SK-N-MC (cell line): ENCODE results near the gene OSCP1.

Experiments
- EZH2 ChIP-seq: fragments of 200-600 bp; sonication (generic); IDR thresholded peaks from one replicate; pipeline ENCODE4 v1.6.1; 2017; ENCODE audit warnings: antibody characterized with exemption
- POLR2AphosphoS5 ChIP-seq: IDR thresholded peaks from 2 replicates; pipeline ENCODE4 v1.6.1; 2012; ENCODE audit warnings: mild to moderate bottlenecking, low read depth, low read length, borderline replicate concordance

DNA sequence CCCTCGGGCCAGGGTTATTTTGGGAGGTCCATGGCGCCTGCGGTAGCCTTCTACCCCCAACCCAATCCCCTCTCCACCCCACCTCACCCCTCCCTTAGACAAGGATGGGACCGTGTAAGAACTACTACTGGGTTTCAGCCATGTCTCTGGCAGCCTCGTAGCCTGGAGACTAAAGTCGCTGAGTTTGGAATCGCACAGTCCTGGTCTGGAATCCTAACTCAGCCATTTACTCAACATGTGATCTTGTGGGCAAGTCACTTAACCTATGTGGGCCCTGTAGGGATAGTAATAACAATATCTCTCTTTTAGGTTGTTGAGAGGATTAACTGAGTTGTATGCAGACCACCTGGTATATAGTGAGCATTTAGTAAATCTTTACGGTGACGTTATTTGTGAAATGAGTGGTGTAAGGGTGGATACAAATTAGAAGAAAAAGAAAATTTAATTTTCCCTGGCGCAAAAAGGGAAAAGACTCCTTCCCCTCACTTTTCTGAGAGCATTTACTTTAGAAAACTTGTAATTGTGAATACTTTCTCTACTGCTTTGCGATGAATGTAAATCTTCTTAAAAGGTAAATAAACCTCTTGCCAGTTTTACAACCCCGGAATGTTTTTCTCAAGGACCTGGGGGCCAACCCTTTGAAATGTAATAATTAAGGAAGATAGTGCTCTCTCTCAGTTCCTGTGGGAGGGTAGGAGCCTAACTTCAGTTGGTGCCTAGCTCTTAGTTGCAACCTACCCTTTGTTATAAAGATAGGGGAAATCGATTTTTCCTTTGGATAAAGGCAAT lies 14.5 kb upstream of the OSCP1 start:
- TF ChIP-seq EZH2 (no peak), POLR2AphosphoS5 (no peak)
